GM11168 (cell line): ENCODE measurements around the gene GLS.

Source experiments
- in situ Hi-C: fragments of 300-500 bp; cut with MboI; formaldehyde crosslinking; loops from one replicate; pipeline ENCODE4 v1.12.0; 2022; ENCODE audit warnings: low sequenced_read_pairs; ENCODE audit not compliant: unreplicated experiment

GLS gene

DNA sequence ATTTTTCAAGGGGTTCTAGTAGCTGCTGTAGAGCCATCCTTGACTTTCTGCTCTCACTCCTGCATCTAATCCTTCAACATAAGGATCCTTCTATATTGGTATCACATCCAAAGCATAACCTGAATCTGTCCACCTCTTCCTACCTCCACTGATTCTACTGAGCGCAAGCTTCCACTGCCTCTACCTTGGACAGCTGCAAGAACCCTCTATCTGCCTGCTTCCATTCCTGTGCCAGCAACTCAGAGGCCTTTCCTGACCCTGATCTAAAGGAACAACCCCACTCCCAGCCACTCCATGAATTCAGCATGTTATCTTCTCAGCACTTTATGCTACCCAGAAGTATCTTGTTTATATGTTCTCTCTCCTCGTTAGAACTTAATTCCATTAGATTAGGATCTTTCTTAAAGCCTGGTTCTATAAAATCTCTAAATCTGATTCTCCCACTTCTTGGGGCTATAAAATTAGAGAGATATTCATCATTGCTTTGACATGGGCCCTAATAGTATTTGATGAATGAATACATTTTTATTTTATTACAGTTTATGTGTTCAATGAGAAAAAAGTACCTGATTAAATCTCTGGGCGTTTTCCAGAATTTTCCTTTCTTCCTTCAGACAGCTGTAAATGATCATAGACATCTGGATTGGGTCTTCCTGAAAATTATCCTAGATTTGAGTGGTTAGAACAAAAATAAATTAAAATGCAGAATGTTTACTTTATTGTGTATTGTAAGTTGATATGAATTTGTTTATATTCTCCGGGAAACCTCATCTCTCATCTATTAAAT lies 126.6 kb downstream of the GLS start:
- in situ Hi-C loops, result no loop called here

DNA sequence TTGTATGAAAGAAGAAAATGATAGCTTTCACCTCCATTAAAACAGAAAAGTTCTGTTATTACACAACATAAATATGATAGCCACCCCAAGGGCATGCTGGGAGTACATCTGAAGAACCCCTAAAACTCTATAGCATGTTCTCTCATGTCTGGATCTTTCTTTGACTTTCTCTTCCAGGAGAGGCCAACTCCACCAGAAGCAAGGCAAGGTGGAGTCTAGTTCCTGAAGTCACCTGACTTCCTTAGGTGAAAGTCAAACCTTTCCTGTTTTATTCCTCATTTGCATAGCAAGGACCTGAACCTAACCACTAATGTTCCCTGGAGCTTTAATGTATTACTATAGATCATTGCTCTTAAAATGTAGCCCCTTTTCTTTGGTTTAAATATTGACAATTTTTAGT lies 127.7 kb downstream of the GLS start:
- in situ Hi-C loops, result no loop called here

DNA sequence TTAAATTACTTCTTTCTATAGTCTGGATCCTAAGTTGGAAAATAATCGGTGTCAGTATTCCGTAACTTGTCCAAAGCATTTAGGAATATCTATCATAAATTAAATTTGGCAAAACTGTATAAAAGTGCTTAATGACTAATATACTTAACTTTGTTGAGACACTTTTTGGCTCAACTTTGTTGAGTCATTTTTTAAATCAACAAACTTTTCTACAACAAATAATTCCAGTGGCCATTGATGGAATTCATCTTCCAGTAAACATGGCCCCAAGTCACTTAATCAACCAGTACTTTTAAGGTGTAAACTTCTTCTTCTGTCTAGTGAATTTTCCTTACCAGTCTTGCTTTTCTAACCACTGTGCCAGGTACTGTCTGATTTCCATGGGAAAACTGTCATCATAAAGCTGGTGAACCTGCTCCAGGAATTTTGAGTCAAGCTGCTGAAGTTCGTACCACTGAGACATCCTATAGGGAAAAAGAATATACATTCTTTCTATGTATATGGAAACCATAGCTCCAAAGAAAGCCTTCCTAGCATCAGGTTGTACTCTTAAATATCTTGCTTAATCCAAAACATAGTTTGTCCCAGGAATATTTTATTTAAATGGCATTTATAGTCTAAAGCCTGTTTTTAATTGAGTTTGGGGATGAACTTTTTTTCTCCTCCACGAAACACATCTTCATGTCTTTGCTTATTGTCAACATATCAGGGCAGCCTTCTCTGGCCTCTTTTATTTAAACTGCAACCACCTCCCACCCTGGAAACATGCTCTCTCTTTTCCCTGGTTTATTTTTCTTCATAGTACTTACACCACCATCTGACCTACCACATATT lies 129.1 kb downstream of the GLS start:
- in situ Hi-C loops, result no loop called here

DNA sequence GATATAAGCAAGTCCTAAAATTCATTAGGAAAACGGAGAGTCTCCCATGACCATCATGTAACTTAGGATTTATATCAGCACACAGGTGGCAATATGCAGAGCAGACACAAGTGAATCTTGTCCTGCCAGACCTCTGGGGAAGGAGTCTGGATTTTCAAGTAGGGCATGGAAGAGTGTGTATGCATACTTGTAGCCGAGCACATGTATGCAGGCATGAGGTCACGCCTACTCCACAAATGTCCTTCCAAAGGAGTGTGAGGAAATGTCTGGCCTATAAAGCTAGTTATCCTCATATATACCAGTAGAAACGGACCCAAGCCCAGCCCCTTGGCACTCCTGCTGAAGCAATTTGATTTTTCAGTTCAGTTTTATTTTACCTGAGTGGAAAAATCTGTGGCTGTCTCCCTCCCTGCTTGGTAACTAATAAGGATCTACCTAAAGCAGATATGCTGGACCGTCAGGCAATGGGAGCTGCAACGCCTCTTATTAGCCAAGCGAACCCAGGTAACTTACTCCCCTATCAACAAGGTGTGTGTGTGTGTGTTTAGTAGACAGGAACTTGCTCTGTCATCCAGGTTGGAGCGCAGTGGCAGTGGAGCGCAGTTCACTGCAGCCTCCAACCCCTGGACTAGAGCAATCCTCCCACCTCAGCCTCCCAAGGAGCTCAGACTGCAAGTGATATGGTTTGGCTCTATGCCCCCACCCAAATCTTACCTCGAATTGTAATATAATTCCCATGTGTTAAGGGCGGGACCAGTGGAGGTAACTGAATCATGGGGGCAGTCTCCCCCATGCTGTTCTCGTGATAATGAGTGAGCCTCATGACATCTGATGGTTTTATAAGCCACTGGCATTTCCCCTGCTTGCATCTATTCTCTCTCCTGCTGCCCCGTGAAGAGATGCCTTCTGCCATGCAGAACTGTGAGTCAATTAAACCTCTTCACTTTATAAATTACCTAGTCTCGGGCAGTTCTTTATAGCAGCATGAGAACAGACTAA lies 130.6 kb downstream of the GLS start:
- in situ Hi-C loops, result no loop called here

DNA sequence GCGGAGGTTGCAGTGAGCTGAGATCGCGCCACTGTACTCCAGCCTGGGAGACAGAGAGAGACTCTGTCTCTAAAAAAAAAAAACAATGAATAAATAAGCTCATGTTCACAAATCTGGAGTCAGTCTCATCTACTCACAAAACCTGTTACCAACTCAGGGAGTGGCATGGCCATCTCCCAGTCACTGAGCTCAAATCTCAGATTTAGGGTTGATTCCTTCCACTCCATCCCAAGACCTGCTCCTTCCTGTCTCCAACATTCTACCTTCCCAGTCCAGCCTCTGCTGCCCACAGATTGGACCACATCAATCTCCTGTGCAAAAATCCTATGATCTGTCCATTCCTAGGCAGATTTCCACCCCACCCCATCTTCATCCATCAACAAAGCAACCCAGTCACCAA lies 131.7 kb downstream of the GLS start:
- in situ Hi-C loops, result no loop called here

DNA sequence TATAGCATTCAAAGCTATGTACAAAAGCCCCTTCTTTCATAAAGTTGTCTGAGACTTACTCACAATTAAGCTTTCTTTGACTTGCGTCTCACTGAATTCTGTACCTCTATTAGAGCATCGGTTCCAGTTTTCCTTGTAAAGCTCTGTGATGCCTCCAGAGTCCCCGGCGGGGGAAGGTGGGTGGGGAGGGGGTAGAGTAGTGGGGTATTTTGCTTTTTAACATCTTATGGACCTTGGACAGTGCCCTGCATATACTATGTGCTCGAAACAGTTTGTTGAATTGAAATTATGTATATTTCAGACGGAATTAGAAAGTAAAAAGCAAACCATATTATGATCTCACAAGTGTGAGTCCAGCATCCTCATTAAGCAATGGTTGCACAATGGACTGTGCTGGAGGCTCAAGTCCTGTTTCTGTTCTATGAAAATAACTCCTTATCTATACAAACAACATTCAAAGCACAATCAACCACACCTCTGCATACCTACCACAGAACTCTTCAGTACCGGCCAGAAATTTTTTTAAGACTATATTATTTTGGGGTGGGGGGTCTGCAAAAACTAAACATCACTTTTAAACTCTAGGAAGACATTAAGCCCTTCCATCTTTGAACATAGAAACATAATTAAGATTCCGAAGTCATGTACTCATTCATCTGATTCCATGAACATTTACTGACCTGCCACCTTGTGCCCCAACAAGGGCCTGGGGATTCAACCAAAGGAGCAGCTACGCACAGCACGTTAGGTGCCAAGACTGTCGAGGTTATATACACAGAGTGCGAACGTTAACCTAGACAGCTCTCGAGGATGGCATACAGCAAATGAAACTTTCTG lies 132.4 kb downstream of the GLS start:
- in situ Hi-C loops, result no loop called here

DNA sequence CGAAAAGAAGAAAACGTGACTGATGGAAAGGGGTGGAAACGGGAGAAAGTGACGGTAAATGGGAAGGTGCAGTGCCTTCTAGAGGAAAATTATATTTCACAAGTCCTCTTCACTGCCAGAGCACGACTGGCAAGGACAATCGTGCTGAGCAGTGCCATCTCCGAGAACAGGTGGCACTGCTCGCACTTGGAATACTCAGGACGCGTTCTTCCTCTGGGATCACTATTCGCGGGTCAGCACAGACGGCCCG lies 133.0 kb downstream of the GLS start:
- in situ Hi-C loops, result no loop called here

DNA sequence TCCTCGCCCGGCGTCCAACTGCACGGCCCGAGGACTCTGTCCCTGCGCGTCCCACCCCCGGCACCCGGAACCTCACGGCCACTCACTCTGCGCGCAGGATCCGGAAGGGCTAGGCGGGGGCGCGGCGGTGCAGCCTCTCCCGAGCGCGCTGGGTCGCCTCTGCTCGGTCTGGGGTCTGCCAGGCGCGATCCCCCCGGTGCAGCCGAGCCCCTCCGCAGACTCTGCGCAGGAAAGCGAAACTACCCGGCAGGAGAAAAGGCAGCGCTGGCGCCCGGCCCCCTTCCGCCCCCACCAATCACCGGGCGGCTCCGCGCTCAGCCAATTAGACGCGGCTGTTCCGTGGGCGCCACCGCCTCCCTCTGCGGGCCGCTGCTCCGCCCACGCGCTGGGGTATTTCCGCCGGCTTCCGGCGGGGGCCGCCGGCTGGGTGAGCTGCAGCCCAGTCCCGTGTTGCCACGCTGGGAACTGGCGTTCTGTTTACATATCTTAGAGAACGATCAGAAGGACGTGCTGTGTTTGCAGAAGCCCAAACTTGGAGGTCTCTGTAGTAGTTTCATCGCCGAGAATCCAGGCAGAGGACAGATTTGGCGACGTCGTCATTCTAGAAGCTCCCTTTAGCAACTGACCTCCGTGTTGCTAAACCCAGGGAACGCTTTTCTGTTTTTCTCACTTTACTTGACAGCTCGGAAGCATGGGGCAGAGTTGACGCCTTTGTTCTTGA lies 133.5 kb downstream of the GLS start, which contains the start of gene STAT1:
TSS of gene STAT1 (minus strand) at position 240 of the 721 bp plus-strand sequence. CDS start 4,168 bp downstream, outside the sequence.
- in situ Hi-C loops, result no loop called here

DNA sequence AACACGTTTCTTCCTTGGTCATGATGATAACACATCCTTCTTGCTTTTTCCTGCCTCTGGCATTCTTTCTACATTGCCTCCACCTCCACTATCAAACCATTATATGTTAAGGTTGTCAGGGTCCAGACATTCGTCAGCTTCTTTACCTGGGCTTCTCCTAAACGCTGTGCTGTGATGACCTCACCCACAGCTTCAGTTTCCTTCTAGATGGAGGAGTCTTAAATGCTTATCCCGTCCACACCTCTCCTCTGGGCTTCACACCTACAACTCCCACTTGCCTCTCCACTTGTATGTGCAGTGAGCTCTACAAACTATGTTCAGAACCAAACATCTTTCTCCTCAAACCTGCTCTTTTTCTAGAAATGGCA lies 134.0 kb downstream of the GLS start:
- in situ Hi-C loops, result no loop called here
